ENCODE data around the gene SELENOO.

SELENOO gene

DNA sequence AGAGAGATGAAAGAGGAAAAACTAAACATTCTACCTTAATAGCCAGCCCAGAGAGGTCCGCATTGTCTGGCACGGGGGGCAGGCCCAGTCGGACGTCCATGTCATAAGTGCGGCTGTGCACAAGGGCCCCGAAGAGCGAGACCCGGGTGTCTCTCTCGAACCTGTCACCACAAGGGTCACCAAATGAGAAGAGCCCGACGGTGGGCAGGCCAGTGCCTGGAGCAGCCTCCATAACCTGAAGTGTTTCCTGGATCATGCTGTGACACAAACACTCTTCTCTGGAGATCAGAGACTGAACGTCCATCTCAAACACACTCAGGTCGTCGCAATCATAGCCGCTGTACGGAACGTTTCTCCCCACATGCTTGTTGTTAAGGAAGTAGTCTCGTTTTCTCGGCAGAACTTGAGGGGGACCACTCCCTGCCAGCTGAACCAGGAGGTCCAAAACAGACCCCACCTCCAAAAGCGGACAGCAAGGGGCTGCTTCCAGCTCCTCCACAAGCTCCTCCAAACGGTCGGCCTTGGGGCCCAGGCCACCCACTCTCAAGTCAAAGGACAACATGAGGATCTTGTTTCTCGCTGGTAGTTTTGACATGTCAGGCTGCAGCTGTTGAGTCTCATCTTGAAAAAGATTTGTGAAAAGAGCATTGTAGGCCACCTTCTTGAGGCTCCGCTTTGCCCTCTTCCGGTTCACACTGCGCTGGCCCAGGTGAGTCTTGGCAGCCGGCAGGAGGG, 43.0 kb downstream of the SELENOO start:
- no peak for DNase-seq

DNA sequence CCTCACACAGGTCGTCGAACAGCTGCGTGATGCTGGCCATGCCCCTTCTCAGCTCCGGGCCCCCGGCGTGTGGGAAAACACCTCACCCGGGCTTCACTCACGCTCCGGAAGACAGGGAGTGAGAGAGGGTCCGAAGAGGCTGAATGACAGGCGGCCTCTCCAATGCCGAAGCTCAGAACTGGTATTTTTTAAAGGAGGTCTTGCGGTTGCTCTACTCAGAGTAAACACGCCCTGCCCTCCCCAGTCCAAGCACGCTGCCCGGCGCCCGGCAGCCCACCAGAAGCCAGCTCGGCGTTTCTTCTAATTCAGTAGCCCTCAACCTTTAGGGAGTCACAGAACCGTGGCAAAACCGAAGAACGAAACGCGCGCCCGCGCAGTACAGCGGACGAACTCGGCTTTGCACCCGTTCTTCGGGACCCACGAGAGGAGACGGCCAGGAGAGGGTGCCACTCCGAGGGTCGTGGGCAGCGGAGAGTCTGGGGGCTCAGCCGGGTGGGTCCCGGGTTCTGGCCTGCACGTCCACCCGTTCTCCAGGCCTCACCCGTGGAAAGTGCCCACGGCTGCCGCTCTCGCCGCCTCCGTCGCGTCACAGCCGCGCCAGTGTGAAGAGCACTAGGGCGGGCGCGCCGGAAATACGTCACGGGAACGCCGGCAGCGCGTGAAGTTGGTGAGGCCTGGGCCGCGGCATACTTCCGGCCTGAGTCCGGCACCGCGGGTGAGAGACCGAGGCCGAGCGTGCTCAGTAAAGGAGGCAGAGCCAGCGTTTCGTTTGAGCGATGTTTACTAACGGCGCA, 43.8 kb downstream of the SELENOO start, which contains the start of gene TUBGCP6:
Gene TUBGCP6, minus strand, starts transcription at position 604 of the 794 bp plus-strand sequence. Its CDS starts 564 bp downstream, at position 40.
- DNase-seq, result peak; percentile 67

DNA sequence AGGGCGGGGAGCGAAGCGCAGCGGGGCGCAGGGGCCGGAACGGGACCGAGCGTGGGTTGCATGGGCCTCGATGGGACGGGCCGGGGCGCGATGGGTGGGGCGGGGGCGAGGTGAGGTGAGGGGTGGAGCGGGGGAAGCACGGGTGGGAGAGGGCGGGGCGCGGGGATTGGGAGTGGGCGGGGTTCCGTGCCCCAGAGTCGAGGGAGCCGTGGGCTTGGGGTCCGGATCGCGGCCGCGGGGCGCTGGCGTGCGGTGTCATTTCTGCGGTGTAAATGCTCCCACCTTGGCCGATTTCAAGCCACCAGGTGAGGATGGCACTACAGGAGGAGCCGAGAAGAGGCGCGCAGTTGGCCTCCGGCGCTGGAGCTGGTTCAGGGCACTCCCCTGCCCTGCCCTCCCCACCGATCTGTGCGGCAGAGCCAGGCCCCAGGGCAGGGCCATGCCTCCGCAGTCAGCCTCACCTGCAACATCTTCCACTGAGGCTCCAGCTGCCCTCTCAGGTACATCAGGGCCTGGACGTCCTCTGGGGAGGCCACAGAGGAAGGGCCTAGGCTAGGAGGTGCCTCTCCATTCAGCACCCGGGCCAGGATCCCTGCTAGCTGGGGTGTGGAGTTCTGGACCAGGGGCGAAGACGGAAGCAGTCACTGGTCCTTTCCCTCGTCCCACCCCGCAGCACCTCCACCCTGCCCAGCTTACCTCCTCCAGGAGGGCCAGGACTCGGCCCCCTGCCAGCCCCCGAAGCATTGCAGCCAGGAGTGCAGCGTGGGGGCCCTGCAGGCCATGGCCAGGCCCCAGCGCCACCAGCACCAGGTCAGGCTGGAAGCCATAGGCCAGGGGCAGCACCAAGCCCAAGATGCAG, 44.6 kb downstream of the SELENOO start:
- DNase-seq, result no peak

DNA sequence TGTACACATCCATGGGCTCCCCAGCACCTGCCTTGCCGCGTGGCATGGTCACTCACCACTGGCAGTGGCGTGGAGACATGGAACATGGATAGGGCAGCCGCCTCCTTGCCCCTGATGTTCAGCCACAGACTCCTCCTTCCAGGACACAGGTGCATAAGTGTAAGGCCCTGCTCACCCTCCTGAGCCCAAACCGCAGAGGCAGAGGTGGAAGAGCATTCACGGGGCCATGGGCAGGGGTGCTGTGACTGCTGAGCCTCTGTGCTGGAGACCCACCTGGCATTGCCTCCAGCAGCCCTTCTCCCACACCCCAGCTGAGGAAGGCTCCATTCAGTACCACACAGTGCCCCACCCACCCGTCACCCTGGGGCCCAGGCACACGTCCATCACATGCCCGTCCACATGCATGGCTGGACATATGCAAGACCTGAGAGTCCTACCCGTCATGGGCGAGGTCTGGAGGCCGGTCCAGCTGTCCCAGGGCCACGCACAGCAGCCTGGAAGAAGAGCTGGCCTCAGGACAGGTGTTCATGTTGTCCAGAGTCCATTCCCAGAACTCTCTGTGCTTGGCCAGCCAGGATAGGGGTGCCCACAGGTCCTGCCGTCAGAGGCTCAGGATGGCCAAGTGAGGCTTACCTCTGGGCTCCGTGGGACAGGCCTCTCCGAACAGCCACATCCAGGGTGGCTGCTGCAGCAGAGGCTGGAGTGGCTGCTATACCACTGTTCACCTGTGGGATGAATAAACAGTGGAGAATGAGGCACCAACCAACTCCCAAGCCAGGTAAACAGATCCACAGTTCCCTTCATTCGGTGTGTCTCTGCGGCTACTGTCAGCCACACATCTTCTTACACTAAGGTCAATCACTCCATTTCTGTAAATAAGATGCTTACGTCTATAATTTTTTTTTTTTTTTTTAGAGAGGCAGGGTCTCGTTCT, 45.7 kb downstream of the SELENOO start:
- no peak for DNase-seq

DNA sequence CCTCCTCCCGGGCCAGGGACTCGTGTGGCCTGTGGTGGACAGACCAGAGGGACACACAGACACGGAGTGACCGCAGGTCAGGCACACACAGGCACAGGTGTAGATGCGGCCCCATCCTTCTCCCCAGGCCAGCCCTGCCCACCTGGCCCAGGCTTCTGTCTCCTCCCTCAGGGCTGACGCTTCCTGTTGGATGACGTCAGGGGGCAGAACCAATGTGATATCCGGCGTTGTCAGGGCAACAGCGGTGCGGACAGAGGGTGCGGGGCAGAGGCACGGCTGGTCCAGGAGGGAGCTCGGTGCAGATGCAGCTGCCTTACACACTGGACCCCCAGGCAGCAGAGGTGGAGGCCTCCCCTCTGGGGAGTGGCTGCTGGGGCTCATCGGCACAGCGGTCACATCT, 46.9 kb downstream of the SELENOO start:
- no peak for DNase-seq

DNA sequence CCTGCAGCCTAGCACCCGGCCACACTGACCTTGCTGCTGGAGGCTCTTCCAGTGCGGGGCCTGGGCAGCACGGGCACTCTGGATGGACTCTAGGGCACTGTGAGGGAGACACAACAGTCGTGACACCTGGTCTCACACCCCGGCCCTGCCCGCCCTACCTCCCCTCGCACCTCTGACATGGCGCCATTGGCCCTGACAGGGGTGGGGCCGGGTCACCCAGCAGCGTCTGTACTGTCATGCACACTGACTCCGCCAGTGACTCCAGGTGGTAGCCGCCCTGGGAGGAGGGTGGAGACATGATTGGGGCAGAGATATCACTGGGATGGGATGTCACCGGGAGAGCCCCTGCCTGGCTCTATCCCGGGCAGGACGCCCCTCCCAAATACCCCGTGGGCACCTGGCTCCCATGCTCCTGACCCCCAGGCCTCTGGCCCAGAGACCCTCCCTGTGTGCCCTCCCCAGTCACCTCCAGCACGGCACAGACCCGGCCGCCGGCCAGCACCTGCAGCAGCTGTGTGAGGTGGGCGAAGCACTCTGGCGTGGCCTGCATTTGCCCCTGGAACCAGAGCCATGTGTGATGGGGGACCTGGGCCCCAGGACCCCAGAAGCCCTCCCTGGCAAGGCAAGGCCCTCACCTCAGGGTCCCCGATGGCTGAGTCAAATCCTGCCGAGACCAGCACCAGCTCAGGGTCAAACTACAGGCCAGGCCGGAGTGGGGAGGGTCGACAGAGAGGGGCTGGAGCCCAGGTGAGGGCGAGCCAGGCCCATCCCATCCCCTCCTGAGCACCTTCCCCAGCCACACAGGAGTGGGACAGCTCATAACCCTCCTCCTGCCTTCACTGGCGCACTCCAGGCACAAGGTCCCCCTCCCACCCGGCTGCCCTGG, 47.6 kb downstream of the SELENOO start:
- no peak for DNase-seq

DNA sequence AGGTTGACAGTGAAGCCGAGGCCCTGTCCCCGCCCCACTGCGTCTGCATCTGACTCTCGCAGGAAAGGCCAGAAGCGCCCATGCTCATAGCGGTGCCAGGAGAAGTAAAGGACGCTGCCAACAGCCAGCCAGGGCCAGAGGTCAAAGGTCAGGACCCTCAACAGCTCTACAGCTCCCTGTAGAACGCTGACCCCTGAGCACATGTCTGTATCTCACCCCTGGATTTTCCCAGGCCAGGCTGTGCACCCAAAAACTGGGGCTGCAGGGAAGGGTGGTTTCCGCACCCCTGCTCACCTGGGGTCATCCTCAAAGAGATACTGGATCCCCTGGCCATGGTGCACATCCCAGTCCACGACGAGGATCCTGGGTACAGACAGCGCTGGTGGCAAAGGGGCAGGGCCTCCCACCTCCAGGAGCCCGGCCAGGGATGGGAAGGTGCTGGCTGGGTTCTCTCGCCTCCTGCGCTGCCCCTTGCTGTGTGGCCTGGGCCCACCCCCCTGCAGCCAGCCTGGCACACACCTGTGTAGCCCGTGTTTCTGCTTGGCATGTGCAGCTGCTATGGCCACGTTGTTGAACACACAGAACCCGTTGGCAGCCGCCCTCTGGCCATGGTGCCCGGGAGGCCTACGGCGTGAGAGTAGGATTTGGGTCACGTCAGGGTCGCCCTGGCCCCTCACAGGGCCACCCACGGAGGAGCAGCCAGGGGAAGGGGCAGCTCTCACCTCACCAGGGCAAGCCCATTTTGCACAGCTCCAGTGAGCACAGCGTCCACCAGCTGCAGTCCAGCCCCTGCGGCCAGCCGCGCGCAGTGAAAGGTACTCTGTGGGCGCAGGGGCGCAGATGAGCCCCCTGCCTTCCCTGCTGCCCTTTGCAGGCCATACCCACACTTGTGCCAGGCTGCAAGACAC, 48.8 kb downstream of the SELENOO start:
- DNase-seq, result no peak

DNA sequence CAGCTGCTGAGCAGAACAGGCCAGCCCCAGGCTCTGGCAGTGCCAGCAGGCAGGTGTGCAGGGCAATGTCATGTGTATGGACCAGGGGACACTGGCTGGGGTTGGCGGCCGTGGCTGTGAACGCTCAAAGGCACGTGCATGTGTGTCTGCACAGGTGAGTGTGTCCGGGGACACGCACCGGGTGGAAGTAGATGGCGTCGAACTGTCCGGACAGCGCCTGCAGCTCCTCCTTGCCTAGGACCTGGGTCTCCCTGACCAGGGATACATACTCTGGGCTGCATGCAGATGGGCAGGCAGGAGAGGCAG, 49.4 kb downstream of the SELENOO start:
- no peak for DNase-seq

DNA sequence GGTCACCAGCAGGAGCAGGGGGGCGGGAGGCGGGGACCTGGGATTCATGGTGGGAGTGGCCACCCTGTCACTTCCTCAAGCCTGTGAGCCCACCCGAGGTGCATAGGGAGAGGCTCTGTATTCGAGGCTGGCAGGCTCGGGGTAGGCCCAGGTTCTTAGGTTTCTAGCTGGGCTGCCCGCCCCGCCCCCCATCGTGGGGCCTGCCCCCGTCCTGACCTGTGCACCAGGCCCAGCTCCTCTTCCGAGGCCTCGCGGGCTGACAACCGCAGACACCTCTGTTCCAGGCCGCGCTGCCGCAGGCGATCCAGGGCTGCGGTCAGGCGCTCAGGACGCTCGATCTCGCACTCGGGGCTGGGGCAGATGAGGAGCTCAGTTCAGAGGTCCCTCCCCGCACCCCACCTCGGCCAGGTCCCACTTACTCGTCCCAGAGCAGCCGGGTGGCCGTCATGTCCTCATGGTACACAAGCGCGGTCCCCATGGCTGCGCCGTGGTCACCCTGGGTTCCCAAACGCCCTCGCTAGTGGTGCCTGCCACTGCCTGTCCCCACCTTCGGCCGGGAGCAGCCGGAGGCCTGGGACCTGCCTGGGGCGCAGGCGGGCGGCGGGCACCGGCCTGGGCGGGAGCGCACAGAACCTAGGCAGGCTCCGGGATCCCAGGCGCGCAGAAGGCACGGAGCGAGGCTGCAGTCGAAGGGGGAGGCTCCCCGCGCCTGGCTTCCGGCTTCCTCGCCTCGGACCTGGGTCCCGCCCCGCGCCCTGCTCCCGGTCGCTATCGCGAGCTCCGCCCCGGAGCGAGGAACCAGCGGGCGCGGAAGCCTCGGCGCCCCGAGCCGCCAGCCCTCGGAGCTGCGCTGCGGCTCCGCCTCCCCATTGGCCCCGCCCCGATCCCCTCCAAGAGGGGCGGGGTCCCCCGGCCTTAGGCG, 50.0 kb downstream of the SELENOO start, which contains the start of gene HDAC10:
Gene HDAC10, minus strand, starts transcription at position 711 of the 922 bp plus-strand sequence. Its CDS starts 233 bp downstream, at position 478.
- no peak for DNase-seq

DNA sequence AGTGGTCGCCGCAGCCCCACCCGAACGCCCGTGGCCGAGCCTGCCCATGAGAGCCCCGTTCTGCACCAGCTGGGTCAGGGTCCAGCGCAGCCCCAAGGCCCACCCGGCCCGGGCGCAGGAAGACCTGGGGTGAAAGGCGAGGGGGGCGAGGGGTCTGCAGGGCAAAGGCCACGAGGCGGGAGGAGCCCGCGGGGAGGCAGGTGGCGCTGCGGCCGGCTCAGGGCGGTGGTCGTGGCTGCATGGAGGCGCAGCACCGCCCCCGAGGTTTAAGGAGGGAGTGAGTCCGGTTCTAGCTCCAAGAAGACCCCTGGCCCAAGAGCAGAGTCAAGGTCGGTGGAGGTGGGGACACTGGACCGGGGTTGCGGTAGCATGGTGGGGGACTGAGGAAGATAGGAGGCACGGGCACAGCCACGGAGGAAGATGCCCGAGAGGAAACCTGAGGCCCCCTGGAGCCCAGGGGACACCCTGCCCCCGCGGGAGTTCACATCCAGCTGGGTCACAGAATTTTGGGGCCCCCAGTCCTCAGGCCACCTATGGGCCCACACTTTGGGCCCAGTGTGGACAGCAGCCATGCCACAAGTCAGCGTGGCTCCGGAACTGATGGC, 50.8 kb downstream of the SELENOO start:
- no peak for DNase-seq

DNA sequence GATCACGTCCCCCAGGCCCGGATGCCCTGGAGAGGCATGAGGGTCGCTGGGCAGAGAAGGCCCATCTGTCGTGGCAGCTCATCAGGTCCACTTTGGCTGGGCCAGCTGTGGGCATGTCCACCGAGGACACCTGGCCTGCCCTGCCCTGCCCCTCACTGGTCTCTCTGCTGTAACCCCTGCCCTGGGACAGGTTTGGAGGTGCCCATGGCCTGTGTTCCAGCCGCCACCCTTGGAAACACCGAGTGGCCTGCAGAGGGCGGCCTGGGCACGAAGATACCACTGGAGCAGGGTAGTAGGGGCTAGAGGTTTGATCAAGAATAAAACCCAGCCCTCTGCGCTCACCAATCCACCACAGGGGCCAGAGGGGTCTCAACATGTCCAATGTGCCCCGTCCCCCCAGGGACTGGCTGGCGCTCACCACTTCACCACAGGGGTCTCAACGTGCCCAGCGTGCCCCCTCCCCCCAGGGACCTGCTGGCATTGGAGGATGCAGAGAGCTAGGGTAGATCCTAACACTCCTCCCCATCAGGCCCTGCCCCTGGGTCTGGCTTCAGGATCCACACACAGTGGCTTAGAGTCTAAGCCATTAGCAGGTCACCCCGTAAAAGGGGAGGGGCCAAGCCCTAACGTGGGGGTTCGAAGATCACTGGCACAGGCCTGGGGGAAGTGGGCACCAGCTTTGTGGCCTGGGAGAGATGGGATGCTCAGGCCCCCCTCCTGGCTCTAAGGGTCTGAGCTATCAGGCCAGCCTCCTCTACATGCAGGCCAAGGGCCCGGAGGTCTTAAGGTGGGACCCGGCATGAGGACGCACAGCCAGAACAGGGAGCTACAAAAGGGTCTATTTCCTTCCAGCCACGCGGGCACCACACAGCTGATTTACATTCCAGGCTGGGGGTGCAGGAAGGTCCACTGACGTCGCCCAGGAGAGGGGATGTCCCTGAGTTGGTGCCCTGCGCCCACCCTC, 51.6 kb downstream of the SELENOO start:
- DNase-seq, result no peak

DNA sequence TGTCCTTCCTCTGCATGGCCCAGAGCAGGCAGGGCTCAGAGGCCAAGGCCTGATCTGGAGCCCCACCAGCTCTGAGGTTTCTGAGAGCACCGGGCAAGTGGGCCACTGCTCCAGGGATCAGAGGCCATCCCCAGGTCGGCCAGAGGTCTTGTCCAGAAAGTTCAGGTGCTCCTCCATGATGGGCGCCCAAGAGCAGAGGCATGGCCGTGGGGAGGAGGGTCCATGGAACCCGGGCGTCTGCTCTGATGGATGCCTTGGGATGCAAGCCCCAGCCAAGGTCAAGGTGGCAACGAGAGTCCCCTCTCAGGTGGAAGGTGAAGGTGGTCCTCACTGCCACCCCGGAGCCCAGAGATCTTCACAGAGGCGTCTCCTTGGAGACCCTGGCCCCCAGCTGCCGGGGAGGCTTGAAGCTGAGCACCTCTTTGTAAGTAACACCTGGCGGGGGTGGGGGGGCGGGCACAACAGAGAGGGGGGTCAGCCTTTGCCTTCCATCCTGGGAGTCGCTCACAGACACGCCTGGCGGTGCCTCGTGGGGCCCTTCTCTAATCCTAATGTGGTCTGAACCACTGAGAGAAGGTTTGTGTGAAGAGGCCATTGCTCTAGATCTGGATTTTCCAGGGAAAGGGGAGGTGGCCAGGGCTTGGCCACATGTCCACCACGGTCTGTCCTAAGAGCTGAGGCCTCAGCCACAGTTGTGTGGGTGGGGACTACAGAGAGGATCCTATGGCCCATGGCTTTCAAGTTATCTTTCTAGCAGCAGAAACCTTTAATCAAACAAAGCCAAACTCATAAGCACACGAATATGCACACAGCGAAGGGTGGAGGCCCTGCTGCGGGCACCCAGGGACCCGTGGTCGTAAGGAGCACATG, 52.5 kb downstream of the SELENOO start:
- no peak for DNase-seq

DNA sequence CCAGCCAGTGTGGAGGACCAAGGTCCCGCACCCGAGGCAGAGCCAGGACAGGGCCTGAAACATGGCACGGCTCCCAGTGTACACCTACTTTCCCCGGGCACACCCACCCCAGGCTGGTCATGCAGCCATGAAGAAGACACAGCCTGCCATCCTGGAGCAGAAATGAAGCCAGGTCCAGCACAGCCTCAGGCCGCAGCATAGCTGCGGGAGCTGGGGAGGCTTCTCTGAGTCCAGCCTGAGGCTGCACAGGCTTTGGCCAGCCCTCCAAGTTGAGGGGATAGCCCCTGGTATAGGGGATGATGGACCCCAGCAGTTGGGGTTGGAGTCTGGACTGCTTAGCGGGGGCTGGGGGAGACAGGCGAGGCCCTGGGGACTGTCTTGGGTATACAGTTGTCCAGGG, 53.1 kb downstream of the SELENOO start:
- no peak for DNase-seq

DNA sequence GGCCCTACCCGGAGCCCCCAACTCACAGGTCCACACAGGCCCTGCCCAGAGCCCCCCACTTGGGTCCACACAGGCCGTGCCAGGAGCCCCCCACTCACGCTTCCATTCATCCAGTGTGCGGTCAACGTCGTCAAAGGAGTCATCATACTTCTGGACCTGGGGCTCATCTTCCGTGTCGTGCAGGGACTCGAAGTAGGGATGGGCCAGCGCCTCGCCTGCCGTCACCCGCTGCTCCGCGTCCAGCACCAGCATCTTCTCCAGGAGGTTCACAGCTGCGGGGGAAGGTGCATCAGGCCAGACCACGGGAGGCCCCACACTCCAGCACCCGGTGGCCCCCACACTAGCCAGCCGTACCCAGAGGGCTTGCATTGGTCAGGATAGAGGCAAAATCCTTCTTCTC, 54.3 kb downstream of the SELENOO start:
- DNase-seq, result no peak

DNA sequence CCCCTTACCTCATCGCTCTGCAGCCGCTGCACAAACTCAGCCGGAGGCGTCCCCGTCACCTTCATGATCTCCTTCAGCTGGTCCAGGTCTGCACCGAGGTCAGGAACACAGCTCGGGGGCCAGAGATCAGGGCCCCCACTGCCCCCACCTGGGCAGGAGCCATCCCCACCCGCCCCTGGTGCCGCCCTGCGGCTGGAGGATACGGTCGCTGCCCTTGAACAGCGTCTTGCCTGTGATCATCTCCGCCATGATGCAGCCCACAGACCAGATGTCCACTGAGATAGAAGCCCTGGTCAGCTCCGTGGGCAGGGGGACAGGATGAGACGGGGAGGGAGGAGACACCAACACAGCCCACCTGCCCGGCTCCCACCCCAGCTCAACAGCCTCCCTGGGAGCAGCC, 54.8 kb downstream of the SELENOO start:
- DNase-seq, result no peak

DNA sequence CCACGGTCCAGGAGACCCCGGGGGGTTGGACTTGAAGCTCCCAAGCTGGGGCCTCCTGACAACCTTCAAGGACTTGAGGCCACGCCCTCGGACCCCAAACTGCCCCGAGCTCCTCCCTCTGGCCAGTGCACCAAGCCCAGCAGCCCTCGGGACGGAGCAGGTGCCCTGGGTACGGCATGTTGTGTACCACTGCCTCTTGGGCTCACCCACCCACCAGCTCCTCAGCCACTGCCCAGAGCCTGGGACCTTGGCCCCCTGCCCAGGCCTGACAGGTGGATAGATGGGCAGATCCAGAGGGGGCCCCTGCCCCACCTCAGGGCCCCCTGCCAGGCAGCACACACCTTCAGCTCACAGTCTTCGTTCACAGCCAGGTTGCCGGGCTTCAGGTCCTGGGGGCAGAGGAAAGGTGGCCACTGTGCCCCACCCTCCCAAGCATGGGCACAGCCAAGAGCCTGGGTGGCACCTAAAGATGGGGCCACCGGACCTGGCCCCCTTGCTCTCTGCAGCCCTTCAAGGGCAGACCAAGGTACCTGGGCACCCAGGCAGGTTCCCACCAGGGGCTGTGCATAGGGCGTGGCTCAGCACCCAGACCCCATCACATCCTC, 55.5 kb downstream of the SELENOO start:
- no peak for DNase-seq

Data from GOT3 (cell line).